AG20443 (cell line): ENCODE data around the gene PLK1.
A peak's percentile ranks its signal among the peaks of the same experiment; 100 is the strongest.
"Not testable (repeated sequence)": the region's sequence is repeated elsewhere in the genome, so short reads cannot be mapped to it uniquely, and the experiment has no call there.

Experiments
- DNase-seq: peaks from one replicate; pipeline ENCODE4 v3.0.0; 2012; ENCODE audit warnings: low spot score, mixed read lengths

The PLK1 gene

GRCh38 chr16:23710008-23710407 is 31.3 kb downstream of the PLK1 start:
- no peak for DNase-seq

- DNase-seq: no peak
Measured at GRCh38 chr16:23710504-23710903, 31.8 kb downstream of the PLK1 start.

- DNase-seq: no peak
Measured at GRCh38 chr16:23711785-23712184, 33.1 kb downstream of the PLK1 start.

GRCh38 chr16:23712976-23713375 is 34.3 kb downstream of the PLK1 start, which contains the start of gene ERN2:
Gene ERN2, minus strand, starts transcription at chr16:23713222. Its CDS starts 35 bp downstream, at chr16:23713187.
- DNase-seq: peak; percentile 49

GRCh38 chr16:23716484-23716883 is 37.8 kb downstream of the PLK1 start:
- no peak for DNase-seq

GRCh38 chr16:23722613-23723240 is 44.0 kb downstream of the PLK1 start:
- DNase-seq: not testable (repeated sequence)

- DNase-seq: no peak
Measured at GRCh38 chr16:23724096-23724784, 45.6 kb downstream of the PLK1 start.

GRCh38 chr16:23724785-23725131 is 46.1 kb downstream of the PLK1 start:
- DNase-seq: no peak

- no peak for DNase-seq
Measured at GRCh38 chr16:23726710-23727109, 48.0 kb downstream of the PLK1 start.

GRCh38 chr16:23728112-23728477 is 49.4 kb downstream of the PLK1 start:
- DNase-seq: no peak

GRCh38 chr16:23729503-23730424 is 51.1 kb downstream of the PLK1 start:
- DNase-seq: peak; percentile 51

- DNase-seq: no peak
Measured at GRCh38 chr16:23734176-23734893, 55.6 kb downstream of the PLK1 start.

- DNase-seq: not testable (repeated sequence)
Measured at GRCh38 chr16:23737423-23738028, 58.8 kb downstream of the PLK1 start.

GRCh38 chr16:23739516-23739915 is 60.8 kb downstream of the PLK1 start:
- no peak for DNase-seq
